H1 (cell line): ENCODE results near the gene CDKN2AIP. TPM values are rescaled to one million over a fixed set of nuclear protein-coding genes. Genes with fewer than 3 reads are reported as not detected.

ENCODE experiments used
- CTCF ChIA-PET: fragments of 300-600 bp; sonication (Branson Sonifier 250); formaldehyde crosslinking; loops from one replicate; lab custom pipeline; 2021; ENCODE audit not compliant: partially characterized antibody; lab: Charles Lee
- POLR2A ChIA-PET: fragments of 300-600 bp; sonication (Branson Sonifier 250); formaldehyde crosslinking; loops from one replicate; lab custom pipeline; 2021; ENCODE audit warnings: inconsistent platforms; ENCODE audit not compliant: partially characterized antibody; lab: Charles Lee
- DNase-seq, 2 experiments: peaks; one replicate each; pipeline versions ENCODE4 v3.0.0 to v3.0.0-alpha.2; 2010 to 2022; ENCODE audit warnings: low spot score in 2 of 2, low read depth in 1 of 2, mixed read lengths in 1 of 2
- FAIRE-seq: peaks from 2 replicates; lab custom pipeline; 2011; peaks lifted over from hg19 to GRCh38; lab: Jason Lieb, UNC
- H2AFZ ChIP-seq: 2 replicates; pipeline ENCODE4 v1.8.1; 2012; ENCODE audit warnings: low read length, inconsistent platforms
- H2AK5ac ChIP-seq: 2 replicates; pipeline ENCODE4 v1.6.1; 2013; ENCODE audit warnings: low read depth, low read length
- H2BK120ac ChIP-seq: replicated peaks from 2 replicates; pipeline ENCODE3; 2013; ENCODE audit warnings: low read depth, low read length, inconsistent platforms
- H2BK12ac ChIP-seq: 2 replicates; pipeline ENCODE4 v1.6.1; 2013; ENCODE audit warnings: low read depth, low read length
- H2BK15ac ChIP-seq: 2 replicates; pipeline ENCODE4 v1.6.1; 2013; ENCODE audit warnings: low read length
- H2BK20ac ChIP-seq: 2 replicates; pipeline ENCODE4 v1.6.1; 2013; ENCODE audit warnings: low read length
- H2BK5ac ChIP-seq: 2 replicates; pipeline ENCODE4 v1.6.1; 2013; ENCODE audit warnings: low read depth, low read length
- H3K14ac ChIP-seq: 2 replicates; pipeline ENCODE4 v1.6.1; 2013; ENCODE audit warnings: inconsistent platforms; ENCODE audit not compliant: insufficient read length
- H3K18ac ChIP-seq: 2 replicates; pipeline ENCODE4 v1.6.1; 2013; ENCODE audit warnings: low read length; ENCODE audit errors: extremely low read depth
- H3K23ac ChIP-seq: 2 replicates; pipeline ENCODE4 v1.6.1; 2013; ENCODE audit warnings: inconsistent platforms; ENCODE audit not compliant: insufficient read length
- H3K23me2 ChIP-seq: 2 replicates; pipeline ENCODE4 v1.6.1; 2013; ENCODE audit warnings: low read depth, low read length
- H3K27ac ChIP-seq: 2 replicates; pipeline ENCODE4 v1.6.1; 2011; ENCODE audit warnings: low read depth, low read length, inconsistent platforms
- H3K27me3 ChIP-seq, 4 experiments: replicated peaks in 1 of 4; 1 replicate in 1 of 4; 2 replicates in 3 of 4; pipeline versions ENCODE4 v1.6.1 to v1.8.1; 2011 to 2013; ENCODE audit warnings: low read length in 3 of 4, mild to moderate bottlenecking in 3 of 4, inconsistent platforms in 2 of 4, mixed read lengths in 2 of 4, moderate library complexity in 1 of 4; ENCODE audit not compliant: control insufficient read depth in 3 of 4, insufficient read depth in 3 of 4; ENCODE audit errors: extremely low read depth in 1 of 4
- H3K36me3 ChIP-seq, 4 experiments: 2 replicates each; pipeline versions ENCODE4 v1.6.1 to v1.8.1; 2011 to 2013; ENCODE audit warnings: mild to moderate bottlenecking in 4 of 4, low read length in 3 of 4, moderate library complexity in 2 of 4, control low read depth in 1 of 4, inconsistent platforms in 1 of 4; ENCODE audit not compliant: insufficient read depth in 4 of 4, control insufficient read depth in 2 of 4
- H3K4ac ChIP-seq: replicated peaks from 2 replicates; pipeline ENCODE3; 2013; ENCODE audit warnings: low read length, low read depth, mixed read lengths, inconsistent platforms; ENCODE audit not compliant: insufficient read length
- H3K4me1 ChIP-seq, 4 experiments: replicated peaks in 1 of 4; 1 replicate in 1 of 4; 2 replicates in 3 of 4; pipeline versions ENCODE4 v1.6.1 to v1.8.1; 2011 to 2013; ENCODE audit warnings: low read length in 3 of 4, inconsistent platforms in 2 of 4, mixed read lengths in 1 of 4; ENCODE audit not compliant: insufficient read depth in 4 of 4, control insufficient read depth in 3 of 4
- H3K4me2 ChIP-seq, 2 experiments: 2 replicates each; pipeline versions ENCODE4 v1.6.1 to v1.8.1; 2011 to 2013; ENCODE audit warnings: low read depth in 2 of 2, low read length in 2 of 2, control low read depth in 1 of 2, inconsistent platforms in 1 of 2, mild to moderate bottlenecking in 1 of 2; ENCODE audit not compliant: insufficient read depth in 1 of 2
- H3K4me3 ChIP-seq, 4 experiments: fragments of 200-600, 300-600 bp in 1 of 4; sonication (generic), shearing (Covaris generic), sonication (Bioruptor Twin) in 1 of 4; 2 replicates each; pipeline versions ENCODE4 v1.5.1 to v1.8.1; 2011 to 2016; ENCODE audit warnings: low read length in 4 of 4, low read depth in 3 of 4, control low read depth in 2 of 4, inconsistent platforms in 2 of 4, mild to moderate bottlenecking in 2 of 4, mixed read lengths in 1 of 4, moderate library complexity in 1 of 4; ENCODE audit not compliant: insufficient read depth in 2 of 4; ENCODE audit errors: extremely low read depth in 1 of 4
- H3K56ac ChIP-seq: replicated peaks from 2 replicates; pipeline ENCODE3; 2013; ENCODE audit warnings: low read depth, mild to moderate bottlenecking, mixed read lengths, low read length, inconsistent platforms; ENCODE audit not compliant: insufficient read length
- H3K79me1 ChIP-seq: 2 replicates; pipeline ENCODE4 v1.6.1; 2013; ENCODE audit warnings: low read depth, low read length, control low read depth
- H3K79me2 ChIP-seq, 2 experiments: 2 replicates each; pipeline versions ENCODE4 v1.6.1 to v1.8.1; 2012 to 2013; ENCODE audit warnings: low read length in 2 of 2, mild to moderate bottlenecking in 2 of 2, inconsistent platforms in 1 of 2; ENCODE audit not compliant: insufficient read depth in 2 of 2, control insufficient read depth in 1 of 2
- H3K9ac ChIP-seq, 4 experiments: replicated peaks in 1 of 4; 1 replicate in 1 of 4; 2 replicates in 3 of 4; pipeline versions ENCODE4 v1.6.1 to v1.8.1; 2011 to 2013; ENCODE audit warnings: low read depth in 3 of 4, low read length in 3 of 4, control low read depth in 2 of 4, mild to moderate bottlenecking in 2 of 4, moderate library complexity in 2 of 4, inconsistent platforms in 1 of 4; ENCODE audit errors: extremely low read depth in 1 of 4
- H3K9me3 ChIP-seq, 2 experiments: 2 replicates each; pipeline versions ENCODE4 v1.6.1 to v1.8.1; 2012 to 2013; ENCODE audit warnings: mild to moderate bottlenecking in 2 of 2, moderate library complexity in 2 of 2, control low read depth in 1 of 2, inconsistent platforms in 1 of 2, low read depth in 1 of 2, low read length in 1 of 2, mixed read lengths in 1 of 2; ENCODE audit not compliant: insufficient read depth in 2 of 2
- H4K20me1 ChIP-seq, 2 experiments: replicated peaks in 1 of 2; 2 replicates each; pipeline versions ENCODE3 to v1.8.1; 2011 to 2013; ENCODE audit warnings: inconsistent platforms in 2 of 2, low read length in 2 of 2, mild to moderate bottlenecking in 1 of 2; ENCODE audit not compliant: insufficient read depth in 2 of 2, control insufficient read depth in 1 of 2
- H4K5ac ChIP-seq: 2 replicates; pipeline ENCODE4 v1.6.1; 2013; ENCODE audit warnings: low read length, low read depth, mixed read lengths, inconsistent platforms; ENCODE audit not compliant: insufficient read length
- H4K8ac ChIP-seq: 2 replicates; pipeline ENCODE4 v1.8.0; 2013; ENCODE audit warnings: mild to moderate bottlenecking, moderate library complexity, low read length, inconsistent platforms; ENCODE audit not compliant: insufficient read depth; ENCODE audit errors: extremely low read depth
- H4K91ac ChIP-seq: replicated peaks from 2 replicates; pipeline ENCODE3; 2013; ENCODE audit warnings: low read length, mixed read lengths, inconsistent platforms; ENCODE audit not compliant: insufficient read length
- BRCA1 ChIP-seq: IDR thresholded peaks from 2 replicates; pipeline ENCODE4 v1.6.1; 2012; ENCODE audit warnings: low read depth, low read length, improper control_type of control experiment
- CBX5 ChIP-seq: fragments of 300-800, 300-1000 bp; sonication (generic); IDR thresholded peaks from 2 replicates; pipeline ENCODE4 v1.7.1; 2016; ENCODE audit warnings: antibody characterized with exemption, low read length, low read depth
- CEBPB ChIP-seq: IDR thresholded peaks from 2 replicates; pipeline ENCODE4 v1.6.1; 2012; ENCODE audit warnings: low read depth, low read length
- CHD2 ChIP-seq: IDR thresholded peaks from 2 replicates; pipeline ENCODE4 v1.6.1; 2012; ENCODE audit warnings: low read length, improper control_type of control experiment
- HDAC2 ChIP-seq, 2 experiments: fragments of 300-600 bp in 1 of 2; sonication (generic) in 1 of 2; IDR thresholded peaks; 2 replicates each; pipeline ENCODE4 v1.6.1; 2011 to 2012; ENCODE audit warnings: low read depth in 2 of 2, low read length in 2 of 2, mild to moderate bottlenecking in 2 of 2, moderate library complexity in 2 of 2, borderline replicate concordance in 1 of 2, inconsistent platforms in 1 of 2
- HDAC6 ChIP-seq: IDR thresholded peaks from one replicate; pipeline ENCODE4 v1.7.1; 2012; ENCODE audit warnings: low read depth, mild to moderate bottlenecking, inconsistent platforms, low read length, moderate library complexity
- NANOG ChIP-seq: IDR thresholded peaks from 2 replicates; pipeline ENCODE4 v1.6.1; 2011; ENCODE audit warnings: low read length, low read depth, mild to moderate bottlenecking, inconsistent platforms; ENCODE audit not compliant: insufficient read depth, poor library complexity, severe bottlenecking
- PHF8 ChIP-seq: fragments of 200-600 bp; sonication (generic); conservative IDR thresholded peaks from 2 replicates; pipeline ENCODE4 v1.7.1; 2012; ENCODE audit warnings: low read depth, mild to moderate bottlenecking, inconsistent platforms, low read length, moderate library complexity
- SP1 ChIP-seq: IDR thresholded peaks from 2 replicates; pipeline ENCODE4 v1.6.1; 2011; ENCODE audit warnings: low read depth, low read length
- WGBS, 2 experiments: shearing (Covaris generic) in 1 of 2; methylation state at CpG; one replicate each; pipeline versions ENCODE4 v1.1.6 to v1.1.7; 2013 to 2015; ENCODE audit warnings: low lambda C conversion rate in 2 of 2, mixed read lengths in 2 of 2, inconsistent platforms in 1 of 2, low coverage in 1 of 2, missing lambda C conversion rate in 1 of 2; ENCODE audit not compliant: insufficient replicate concordance in 2 of 2, insufficient coverage in 1 of 2, insufficient read length in 1 of 2; ENCODE audit errors: extremely low coverage in 1 of 2, missing lambda C conversion rate in 1 of 2; 5-methylcytosine and 5-hydroxymethylcytosine counted together
- polyA plus RNA-seq, 7 experiments: library from polyadenylated mRNA; depleted of rRNA in 3 of 7; stranded (reverse) in 5 of 7; unstranded in 2 of 7; fragments of >200 nt in 5 of 7; fragments of 200-250 nt in 2 of 7; gene quantifications; 1 replicate in 5 of 7; 2 replicates in 1 of 7; 4 replicates in 1 of 7; pipeline versions ENCODE4 v1.2.1 to v1.2.3, GENCODE V29; 2011 to 2013; ENCODE audit warnings: missing spikeins in 2 of 7, mixed read lengths in 2 of 7
- total RNA-seq: library from RNA; stranded (reverse); fragmentation: NEBNext Ultra II Directional; extraction: Animal tissue kit (Norgen Biotek cat#: 25700); gene quantifications from 2 replicates; pipeline ENCODE4 v1.2.1, GENCODE V29; 2021
- TF ChIP-seq, protein P1 (sequence below): IDR thresholded peaks from 2 replicates; pipeline ENCODE4 v1.6.1; 2012; ENCODE audit warnings: low read length, inconsistent platforms
- TF ChIP-seq, protein P2 (sequence below): IDR thresholded peaks from 2 replicates; pipeline ENCODE4 v1.6.1; 2011; ENCODE audit warnings: low read depth, mild to moderate bottlenecking, low read length; ENCODE audit not compliant: insufficient read depth

The CDKN2AIP gene
- total and polyA plus RNA-seq, 2 of the 8 experiments (the other 6 are each of a cell fraction or from before 2014, with no cell fraction given) = 6.0 to 14.0 TPM

DNA sequence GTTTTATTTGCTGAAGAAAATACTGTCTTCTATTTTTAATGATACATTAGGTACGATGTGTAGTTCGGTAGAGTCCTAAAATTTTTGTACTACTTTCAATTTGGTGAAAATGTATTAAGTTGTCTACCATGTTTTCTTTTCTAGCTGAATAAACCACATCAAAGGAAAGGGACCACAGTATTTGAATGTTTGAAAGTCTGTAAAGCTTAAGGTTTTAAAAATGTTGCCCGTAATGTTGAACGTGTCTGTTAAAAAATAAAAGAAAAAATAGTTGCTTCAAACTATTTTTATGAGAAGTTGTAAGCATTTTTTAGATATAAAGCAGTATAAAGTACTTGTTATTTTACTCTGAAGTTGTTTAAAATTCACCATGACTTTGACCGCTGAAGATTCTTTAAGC is 3.2 kb downstream of the CDKN2AIP start:
- Histone ChIP-seq H3K79me1 (no peaks in the 10 kb centered on the region; the same call in 1 of the 2 replicates), H2BK15ac (no peak overlapping the region), H4K91ac (no peak overlapping the region), H4K5ac (no peak overlapping the region), H3K36me3 (peaks cover 11 to 39% (median 22%) of the 10 kb centered on the region in 4 experiments), H3K56ac (no peak overlapping the region), H3K4me3 (no peak overlapping the region), H3K79me2 (peaks cover 0 to 22% of the 10 kb centered on the region in 2 experiments; a peak in 3 of 4 replicates), H3K18ac (no peak overlapping the region), H3K4me1 (peaks cover 0 to 5% (median 0%) of the 10 kb centered on the region in 4 experiments; a peak in 2 of 7 replicates), H3K4me2 (no peak overlapping the region), H2AFZ (no peak overlapping the region), H3K9ac (no peak overlapping the region), H4K8ac (no peak overlapping the region), H2BK5ac (no peak overlapping the region), H3K27ac (no peak overlapping the region), H3K27me3 (no peaks in the 10 kb centered on the region), H2BK20ac (no peak overlapping the region), H3K9me3 (no peaks in the 10 kb centered on the region), H2AK5ac (no peak overlapping the region), H2BK120ac (no peak overlapping the region), H3K23me2 (peaks cover 5% of the 10 kb centered on the region; the same call in 1 of the 2 replicates), H2BK12ac (no peak overlapping the region), H3K14ac (no peak overlapping the region), H3K23ac (no peak overlapping the region), H3K4ac (no peak overlapping the region), H4K20me1 (peaks cover 0 to 1% of the 10 kb centered on the region in 2 experiments)
- ChIA-PET POLR2A (interaction anchor here (0.7 to 1.6 kb wide), 2 partner anchors 15 to 405 kb away, joined by 3 to 4 read pairs; no protein-coding TSS in a partner anchor), CTCF (no interaction called here)
- no peak for FAIRE-seq
- no peak for DNase-seq
- TF ChIP-seq HDAC6 (no peak), SP1 (no peak), CHD2 (no peak), CEBPB (no peak), PHF8 (no peak), BRCA1 (no peak), HDAC2 (IDR thresholded peaks at IDR 0.05; ENCODE audit: borderline replicate concordance in 1 of 2, low read depth in 2 of 2, low read length in 2 of 2) (no peak), NANOG (no peak), CBX5 (no peak)
- TF ChIP-seq, protein P1, sequence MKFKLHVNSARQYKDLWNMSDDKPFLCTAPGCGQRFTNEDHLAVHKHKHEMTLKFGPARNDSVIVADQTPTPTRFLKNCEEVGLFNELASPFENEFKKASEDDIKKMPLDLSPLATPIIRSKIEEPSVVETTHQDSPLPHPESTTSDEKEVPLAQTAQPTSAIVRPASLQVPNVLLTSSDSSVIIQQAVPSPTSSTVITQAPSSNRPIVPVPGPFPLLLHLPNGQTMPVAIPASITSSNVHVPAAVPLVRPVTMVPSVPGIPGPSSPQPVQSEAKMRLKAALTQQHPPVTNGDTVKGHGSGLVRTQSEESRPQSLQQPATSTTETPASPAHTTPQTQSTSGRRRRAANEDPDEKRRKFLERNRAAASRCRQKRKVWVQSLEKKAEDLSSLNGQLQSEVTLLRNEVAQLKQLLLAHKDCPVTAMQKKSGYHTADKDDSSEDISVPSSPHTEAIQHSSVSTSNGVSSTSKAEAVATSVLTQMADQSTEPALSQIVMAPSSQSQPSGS = no peak
- TF ChIP-seq, protein P2, sequence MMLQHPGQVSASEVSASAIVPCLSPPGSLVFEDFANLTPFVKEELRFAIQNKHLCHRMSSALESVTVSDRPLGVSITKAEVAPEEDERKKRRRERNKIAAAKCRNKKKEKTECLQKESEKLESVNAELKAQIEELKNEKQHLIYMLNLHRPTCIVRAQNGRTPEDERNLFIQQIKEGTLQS = no peak
- WGBS, 2 experiments = 92% methylated on average over 5 of the region's 5 CpGs; no CpG with 5 or more reads in 1 of the 2 experiments
